Neural cell (in vitro differentiated cells): ENCODE measurements around the gene FCGR1A.
"Not testable (repeated sequence)": the region's sequence is repeated elsewhere in the genome, so short reads cannot be mapped to it uniquely, and the experiment has no call there.

Experiments
- CTCF ChIP-seq: fragments of 450-650 bp; IDR thresholded peaks from 2 replicates; pipeline ENCODE4 v1.5.1; 2014; ENCODE audit warnings: antibody characterized with exemption, mild to moderate bottlenecking, moderate library complexity; ENCODE audit not compliant: poor library complexity, severe bottlenecking
- RAD21 ChIP-seq: fragments of 450-650 bp; conservative IDR thresholded peaks from 2 replicates; pipeline ENCODE4 v1.6.1; 2014; ENCODE audit warnings: antibody characterized with exemption, mild to moderate bottlenecking, moderate library complexity
- REST ChIP-seq: IDR thresholded peaks from 2 replicates; pipeline ENCODE4 v1.6.1; 2012; ENCODE audit warnings: borderline replicate concordance

GRCh38 chr1:149732781-149733180 is 49.7 kb upstream of the FCGR1A start:
- not testable (repeated sequence) for TF ChIP-seq CTCF, REST, RAD21
